Mesenchymal stem cell (in vitro differentiated cells and primary cell): ENCODE data around the gene IL1RAPL1.

Source experiments
- DNase-seq: peaks from one replicate; pipeline ENCODE4 v3.0.0-alpha.2; 2013
- H2AFZ ChIP-seq: one replicate; pipeline ENCODE4 v1.6.1; 2013; ENCODE audit warnings: low read depth, mild to moderate bottlenecking, control low read depth, inconsistent platforms, low read length, moderate library complexity
- H2AK5ac ChIP-seq: 2 replicates; pipeline ENCODE4 v1.6.1; 2013; ENCODE audit warnings: low read length, moderate library complexity, mild to moderate bottlenecking, inconsistent platforms; ENCODE audit not compliant: severe bottlenecking
- H2BK120ac ChIP-seq: one replicate; pipeline ENCODE4 v1.6.1; 2013; ENCODE audit warnings: low read depth, mild to moderate bottlenecking, inconsistent platforms, low read length, moderate library complexity
- H2BK12ac ChIP-seq, 2 experiments: one replicate each; pipeline ENCODE4 v1.6.1; 2013; ENCODE audit warnings: inconsistent platforms in 2 of 2, low read length in 2 of 2, mild to moderate bottlenecking in 2 of 2, moderate library complexity in 2 of 2, control low read depth in 1 of 2
- H2BK15ac ChIP-seq: one replicate; pipeline ENCODE4 v1.6.1; 2013; ENCODE audit warnings: mild to moderate bottlenecking, low read depth, inconsistent platforms; ENCODE audit not compliant: poor library complexity, severe bottlenecking
- H2BK5ac ChIP-seq: 2 replicates; pipeline ENCODE4 v1.6.1; 2013; ENCODE audit warnings: low read depth, mild to moderate bottlenecking, low read length, control low read depth, inconsistent platforms; ENCODE audit not compliant: poor library complexity, severe bottlenecking
- H3K14ac ChIP-seq, 2 experiments: one replicate each; pipeline ENCODE4 v1.6.1; 2013; ENCODE audit warnings: inconsistent platforms in 2 of 2, low read length in 2 of 2, control low read depth in 1 of 2, mild to moderate bottlenecking in 1 of 2, moderate library complexity in 1 of 2
- H3K18ac ChIP-seq, 2 experiments: one replicate each; pipeline ENCODE4 v1.6.1; 2013; ENCODE audit warnings: inconsistent platforms in 2 of 2, low read length in 2 of 2, control low read depth in 1 of 2, low read depth in 1 of 2, mild to moderate bottlenecking in 1 of 2
- H3K23ac ChIP-seq, 2 experiments: one replicate each; pipeline ENCODE4 v1.6.1; 2013; ENCODE audit warnings: inconsistent platforms in 2 of 2, low read length in 2 of 2, mild to moderate bottlenecking in 2 of 2, moderate library complexity in 2 of 2, control low read depth in 1 of 2
- H3K27ac ChIP-seq: 2 replicates; pipeline ENCODE4 v1.5.1; 2013; ENCODE audit warnings: mild to moderate bottlenecking, moderate library complexity, low read length, control low read depth, inconsistent platforms; ENCODE audit not compliant: poor library complexity, severe bottlenecking
- H3K27me3 ChIP-seq, 2 experiments: 2 replicates each; pipeline versions ENCODE4 v1.6.1 to v1.7.0; 2013; ENCODE audit warnings: low read length in 2 of 2, mild to moderate bottlenecking in 2 of 2, moderate library complexity in 2 of 2, control low read depth in 1 of 2, inconsistent platforms in 1 of 2; ENCODE audit not compliant: control insufficient read depth in 1 of 2, insufficient read depth in 1 of 2
- H3K36me3 ChIP-seq, 2 experiments: 2 replicates each; pipeline versions ENCODE4 v1.6.1 to v1.7.0; 2013; ENCODE audit warnings: low read length in 2 of 2, control low read depth in 1 of 2, inconsistent platforms in 1 of 2, low read depth in 1 of 2, mild to moderate bottlenecking in 1 of 2; ENCODE audit not compliant: insufficient read depth in 2 of 2, control insufficient read depth in 1 of 2
- H3K4ac ChIP-seq, 2 experiments: one replicate each; pipeline ENCODE4 v1.6.1; 2013; ENCODE audit warnings: inconsistent platforms in 2 of 2, low read length in 2 of 2, mild to moderate bottlenecking in 2 of 2, moderate library complexity in 2 of 2, control low read depth in 1 of 2, low read depth in 1 of 2
- H3K4me1 ChIP-seq: 2 replicates; pipeline ENCODE4 v1.6.1; 2013; ENCODE audit warnings: low read depth, low read length, control low read depth; ENCODE audit not compliant: control insufficient read depth, insufficient read depth
- H3K4me2 ChIP-seq: 2 replicates; pipeline ENCODE4 v1.6.1; 2013; ENCODE audit warnings: low read length, mild to moderate bottlenecking, inconsistent platforms; ENCODE audit not compliant: poor library complexity, severe bottlenecking
- H3K4me3 ChIP-seq, 2 experiments: 2 replicates each; pipeline versions ENCODE4 v1.5.1 to v1.7.0; 2013; ENCODE audit warnings: low read length in 2 of 2, mild to moderate bottlenecking in 2 of 2, control low read depth in 1 of 2, low read depth in 1 of 2; ENCODE audit not compliant: insufficient read depth in 1 of 2
- H3K79me1 ChIP-seq: replicated peaks from 2 replicates; pipeline ENCODE4 v1.6.1; 2013; ENCODE audit warnings: mild to moderate bottlenecking, control low read depth, low read length, inconsistent platforms; ENCODE audit not compliant: poor library complexity, severe bottlenecking
- H3K9ac ChIP-seq: 2 replicates; pipeline ENCODE4 v1.7.0; 2013; ENCODE audit warnings: mild to moderate bottlenecking, low read length, moderate library complexity
- H3K9me3 ChIP-seq: 2 replicates; pipeline ENCODE4 v1.7.0; 2013; ENCODE audit warnings: mild to moderate bottlenecking, low read length; ENCODE audit not compliant: control insufficient read depth
- H4K8ac ChIP-seq: one replicate; pipeline ENCODE4 v1.6.1; 2013; ENCODE audit warnings: inconsistent platforms, mild to moderate bottlenecking, low read length, moderate library complexity
- H4K91ac ChIP-seq: one replicate; pipeline ENCODE4 v1.6.1; 2013; ENCODE audit warnings: mild to moderate bottlenecking, low read length, inconsistent platforms
- WGBS: methylation state at CpG from one replicate; pipeline ENCODE4 v1.1.7; 2013; ENCODE audit warnings: mixed read lengths; 5-methylcytosine and 5-hydroxymethylcytosine counted together

IL1RAPL1 gene

GRCh38 chrX:29297171-29297800, 710.0 kb downstream of the IL1RAPL1 start:
- Histone ChIP-seq H3K4me2 (no peak overlapping the region), H2BK15ac (no peak overlapping the region), H3K9me3 (no peaks in the 10 kb centered on the region), H2BK120ac (no peak overlapping the region), H3K79me1 (no peaks in the 10 kb centered on the region), H3K36me3 (no peaks in the 10 kb centered on the region), H3K4me1 (no peaks in the 10 kb centered on the region), H2AFZ (no peak overlapping the region), H3K9ac (no peak overlapping the region), H2AK5ac (no peak overlapping the region), H3K23ac (no peak overlapping the region), H3K4me3 (no peak overlapping the region), H2BK12ac (no peak overlapping the region), H3K14ac (no peak overlapping the region), H3K18ac (no peak overlapping the region), H2BK5ac (no peak overlapping the region), H4K8ac (no peak overlapping the region), H3K4ac (no peak overlapping the region), H3K27me3 (no peaks in the 10 kb centered on the region), H3K27ac (no peak overlapping the region), H4K91ac (no peak overlapping the region)
- peak; percentile 13 for DNase-seq
- no CpG with 5 or more reads among the region's 4 CpGs for WGBS

DNA sequence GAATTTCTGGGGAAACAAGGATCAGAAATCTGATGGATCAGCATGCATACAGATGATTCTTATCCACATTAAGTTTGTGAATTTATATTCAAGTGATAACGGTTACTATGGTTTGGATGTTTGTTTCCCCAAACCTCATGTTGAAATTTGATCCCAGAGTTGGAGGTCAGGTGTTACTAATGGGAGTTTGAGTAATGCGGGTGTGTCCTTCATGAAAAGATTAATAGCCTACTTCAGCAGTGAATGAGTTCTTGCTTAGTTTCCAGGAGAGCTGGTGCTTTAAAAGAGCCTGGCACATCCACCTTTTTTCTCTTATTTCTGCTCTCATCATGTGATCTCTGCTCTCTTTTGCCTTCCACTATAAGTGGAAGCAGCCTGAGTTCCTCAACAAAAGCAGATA, 712.4 kb downstream of the IL1RAPL1 start:
- Histone ChIP-seq H3K14ac (no peak overlapping the region), H3K4me2 (no peak overlapping the region), H3K27ac (no peak overlapping the region), H3K4ac (no peak overlapping the region), H2BK12ac (no peak overlapping the region), H3K9me3 (no peaks in the 10 kb centered on the region), H3K4me1 (no peaks in the 10 kb centered on the region), H3K4me3 (no peak overlapping the region), H3K79me1 (no peaks in the 10 kb centered on the region), H2AFZ (no peak overlapping the region), H3K27me3 (no peaks in the 10 kb centered on the region), H2BK120ac (no peak overlapping the region), H2BK15ac (no peak overlapping the region), H2AK5ac (no peak overlapping the region), H4K8ac (no peak overlapping the region), H3K23ac (no peak overlapping the region), H4K91ac (no peak overlapping the region), H3K9ac (no peak overlapping the region), H3K36me3 (no peaks in the 10 kb centered on the region), H2BK5ac (no peak overlapping the region), H3K18ac (no peak overlapping the region)
- peak; percentile 10 for DNase-seq
- WGBS: 83% methylated on average over 1 of the region's 2 CpGs

DNA sequence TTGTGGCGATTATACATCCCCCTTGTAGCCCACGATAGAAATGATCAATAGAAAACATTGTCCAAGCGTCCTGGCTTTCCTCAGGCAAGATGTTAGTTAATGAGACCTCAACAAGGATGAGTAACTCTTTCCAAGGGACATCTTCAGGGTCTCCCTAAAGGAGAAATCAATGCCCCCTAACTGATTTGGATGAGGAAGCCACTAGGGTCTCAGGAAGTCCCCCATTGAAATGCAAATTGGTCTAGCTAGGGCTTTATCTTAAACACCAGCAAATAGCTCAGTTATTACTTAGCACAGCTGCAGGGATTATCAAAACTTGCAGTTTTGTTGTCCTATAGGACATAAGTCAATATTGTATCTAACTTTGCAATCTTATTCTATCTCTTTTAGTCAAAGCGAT, 721.5 kb downstream of the IL1RAPL1 start:
- Histone ChIP-seq H3K9ac (no peak overlapping the region), H3K27me3 (no peaks in the 10 kb centered on the region), H3K36me3 (no peaks in the 10 kb centered on the region), H3K4me1 (no peaks in the 10 kb centered on the region), H3K79me1 (no peaks in the 10 kb centered on the region), H4K91ac (no peak overlapping the region), H3K14ac (no peak overlapping the region), H3K23ac (no peak overlapping the region), H3K4me3 (no peak overlapping the region), H2BK15ac (no peak overlapping the region), H2AFZ (no peak overlapping the region), H2AK5ac (no peak overlapping the region), H3K4me2 (no peak overlapping the region), H3K4ac (no peak overlapping the region), H4K8ac (no peak overlapping the region), H3K27ac (no peak overlapping the region), H2BK120ac (no peak overlapping the region), H2BK12ac (no peak overlapping the region), H3K9me3 (no peaks in the 10 kb centered on the region), H3K18ac (no peak overlapping the region), H2BK5ac (no peak overlapping the region)
- DNase-seq: no peak
- WGBS: 63% methylated on average over 3 of the region's 4 CpGs

- no peak overlapping the region for H3K27ac ChIP-seq
- H3K23ac ChIP-seq: no peak overlapping the region
- no peak overlapping the region for H3K4ac ChIP-seq
- H2BK15ac ChIP-seq: no peak overlapping the region
- no peaks in the 10 kb centered on the region for H3K4me1 ChIP-seq
- no CpG with 5 or more reads among the region's 3 CpGs for WGBS
- no peak overlapping the region for H4K91ac ChIP-seq
- H3K27me3 ChIP-seq: no peaks in the 10 kb centered on the region
- no peaks in the 10 kb centered on the region for H3K36me3 ChIP-seq
- no peaks in the 10 kb centered on the region for H3K9me3 ChIP-seq
- H3K4me2 ChIP-seq: no peak overlapping the region
- no peak overlapping the region for H3K9ac ChIP-seq
- no peak overlapping the region for H2AFZ ChIP-seq
- no peak overlapping the region for H4K8ac ChIP-seq
- no peak for DNase-seq
- no peak overlapping the region for H3K18ac ChIP-seq
- H3K14ac ChIP-seq: no peak overlapping the region
- no peak overlapping the region for H2BK12ac ChIP-seq
- H2AK5ac ChIP-seq: no peak overlapping the region
- no peak overlapping the region for H2BK120ac ChIP-seq
- no peaks in the 10 kb centered on the region for H3K79me1 ChIP-seq
- H3K4me3 ChIP-seq: no peak overlapping the region
- no peak overlapping the region for H2BK5ac ChIP-seq
Measured at GRCh38 chrX:29315931-29316330, 728.7 kb downstream of the IL1RAPL1 start.
